K562 (cell line): ENCODE results near the gene DCAF12. TPM values are rescaled to one million over a fixed set of nuclear protein-coding genes. Genes with fewer than 3 reads are reported as not detected.

ENCODE experiments used
- ARID3A ChIP-seq: IDR thresholded peaks from 2 replicates; pipeline ENCODE4 v1.6.1; 2012; ENCODE audit warnings: low read depth, low read length, improper control_type of control experiment, borderline replicate concordance
- DACH1 ChIP-seq: fragments of 450-650 bp; IDR thresholded peaks from 2 replicates; pipeline ENCODE4 v1.6.1; 2018; ENCODE audit not compliant: partially characterized antibody
- FOXJ2 ChIP-seq: fragments of 200-800 bp; sonication (Bioruptor generic); IDR thresholded peaks from 2 replicates; pipeline ENCODE4 v1.6.1; 2016; ENCODE audit warnings: missing genetic modification characterization, missing compliant biosample characterization
- FOXJ3 ChIP-seq: sonication (generic); formaldehyde crosslinking; IDR thresholded peaks from 2 replicates; pipeline ENCODE4 v1.4.0; 2020; ENCODE audit warnings: mild to moderate bottlenecking, missing genetic modification reagents
- KDM5B ChIP-seq: fragments of 200-600 bp; sonication (generic); IDR thresholded peaks from 2 replicates; pipeline ENCODE4 v1.6.1; 2012; ENCODE audit warnings: low read depth, mild to moderate bottlenecking, moderate library complexity, low read length, control low read depth, inconsistent platforms; ENCODE audit not compliant: insufficient replicate concordance
- MXI1 ChIP-seq: IDR thresholded peaks from 2 replicates; pipeline ENCODE4 v1.6.1; 2011; ENCODE audit warnings: low read depth, mild to moderate bottlenecking, improper control_type of control experiment, low read length
- SOX6 ChIP-seq: fragments of 450-650 bp; IDR thresholded peaks from 2 replicates; pipeline ENCODE4 v1.6.1; 2014; ENCODE audit warnings: mild to moderate bottlenecking
- SREBF2 ChIP-seq: sonication (generic); formaldehyde crosslinking; IDR thresholded peaks from 2 replicates; pipeline ENCODE4 v1.4.0; 2020; ENCODE audit warnings: mild to moderate bottlenecking, missing genetic modification reagents
- SRF ChIP-seq, 2 experiments: fragments of 250-450, 450-650 bp in 1 of 2; sonication (Bioruptor Pico) in 1 of 2; sonication (generic) in 1 of 2; formaldehyde crosslinking; IDR thresholded peaks; 2 replicates each; pipeline versions ENCODE4 v1.5.0 to v1.5.1; 2020 to 2022; ENCODE audit warnings: mild to moderate bottlenecking in 1 of 2, missing genetic modification reagents in 1 of 2
- SRSF3 ChIP-seq: fragments of 200-400 bp; formaldehyde crosslinking; IDR thresholded peaks from 2 replicates; pipeline ENCODE4 v1.6.1; 2016; ENCODE audit warnings: mild to moderate bottlenecking, low read length, moderate library complexity; ENCODE audit not compliant: insufficient read depth
- TAF1 ChIP-seq: IDR thresholded peaks from 2 replicates; pipeline ENCODE4 v1.6.1; 2011; ENCODE audit warnings: mild to moderate bottlenecking, low read length, moderate library complexity; ENCODE audit not compliant: insufficient read depth, control insufficient read depth, severe bottlenecking; ENCODE audit errors: extremely low read depth
- TCFL5 ChIP-seq: fragments of 250-450 bp; sonication (Bioruptor Pico); conservative IDR thresholded peaks from 2 replicates; pipeline ENCODE4 v1.6.1; 2021; ENCODE audit warnings: mild to moderate bottlenecking, moderate library complexity, matching md5 sums
- TEAD1 ChIP-seq, 2 experiments: fragments of 450-650 bp in 1 of 2; sonication (generic) in 1 of 2; formaldehyde crosslinking; IDR thresholded peaks; 2 replicates each; pipeline versions ENCODE4 v1.4.0 to v1.8.0; 2020 to 2022; ENCODE audit warnings: mild to moderate bottlenecking in 2 of 2, missing genetic modification reagents in 1 of 2
- VEZF1 ChIP-seq: fragments of 200-800 bp; sonication (Bioruptor generic); IDR thresholded peaks from 2 replicates; pipeline ENCODE4 v1.6.1; 2017; ENCODE audit warnings: missing genetic modification characterization, missing compliant biosample characterization
- ZBTB11 ChIP-seq, 3 experiments: fragments of 200-800 bp in 1 of 3; fragments of 250-450 bp in 1 of 3; fragments of 450-650 bp in 1 of 3; sonication (Bioruptor Pico) in 1 of 3; sonication (Bioruptor generic) in 1 of 3; formaldehyde crosslinking in 1 of 3; IDR thresholded peaks; 2 replicates each; pipeline versions ENCODE4 v1.6.1 to v1.8.0; 2016 to 2022; ENCODE audit warnings: mild to moderate bottlenecking in 2 of 3, missing genetic modification characterization in 2 of 3, missing compliant biosample characterization in 1 of 3, moderate library complexity in 1 of 3
- ZBTB5 ChIP-seq: fragments of 450-650 bp; IDR thresholded peaks from 2 replicates; pipeline ENCODE4 v1.6.1; 2017; ENCODE audit warnings: antibody characterized with exemption
- ZFP36 ChIP-seq: fragments of 150-350 bp; IDR thresholded peaks from 2 replicates; pipeline ENCODE4 v1.6.1; 2018; ENCODE audit warnings: low read length, low read depth; ENCODE audit not compliant: partially characterized antibody
- ZNF76 ChIP-seq: fragments of 250-450 bp; sonication (Bioruptor Pico); IDR thresholded peaks from 2 replicates; pipeline ENCODE4 v1.4.0; 2020; ENCODE audit warnings: mild to moderate bottlenecking, moderate library complexity, borderline replicate concordance
- ZNF764 ChIP-seq: fragments of 250-450 bp; sonication (Bioruptor Pico); IDR thresholded peaks from 2 replicates; pipeline ENCODE4 v1.4.0; 2020; ENCODE audit warnings: low read depth, mild to moderate bottlenecking, moderate library complexity
- polyA plus RNA-seq, 8 experiments: library from polyadenylated mRNA; depleted of rRNA in 4 of 8; stranded (reverse) in 5 of 8; unstranded in 3 of 8; fragments of >200 nt; fragmentation: Nextera tagmentation in 2 of 8; fragmentation: Illumina TruSeq in 1 of 8; extraction: Ambion mirVana in 2 of 8; extraction: Trizol in 1 of 8; gene quantifications; 2 replicates each; pipeline versions ENCODE4 v1.2.1 to v1.2.3, GENCODE V29; 2011 to 2014; ENCODE audit warnings: inconsistent platforms in 1 of 8, missing spikeins in 1 of 8
- total RNA-seq, 7 experiments: library from RNA; depleted of rRNA in 6 of 7; stranded (reverse); fragments of >200 nt in 6 of 7; fragmentation: Illumina TruSeq in 2 of 7; extraction: Trizol in 2 of 7; gene quantifications; 2 replicates each; pipeline versions ENCODE4 v1.2.1 to v1.2.3, GENCODE V29; 2011 to 2021; ENCODE audit warnings: low replicate concordance in 1 of 7

Gene DCAF12
- total and polyA plus RNA-seq, 9 of the 15 experiments (the other 6 are each of a cell fraction or from before 2014, with no cell fraction given) = 10.9 to 59.6 (median 30.8) TPM

GRCh38 chr9:34158362-34158869 is 31.9 kb upstream of the DCAF12 start (continued):
- TF ChIP-seq SRF (CRISPR knock-in tag; IDR thresholded peaks at IDR 0.05) (peak in 1 of 2 experiments; percentile 89; a peak in 2 of 4 replicates), VEZF1 (CRISPR knock-in tag) (peak; percentile 79), FOXJ2 (peak; percentile 75), ZFP36 (peak; percentile 44), KDM5B (no peak), ZNF76 (CRISPR knock-in tag) (no peak), SREBF2 (CRISPR knock-in tag) (no peak), DACH1 (peak; percentile 55), MXI1 (no peak), SRSF3 (no peak), TEAD1 (CRISPR knock-in tag; IDR thresholded peaks at IDR 0.05) (peak; percentile 41 to 81; a peak in 2 of 4 replicates), SOX6 (peak; percentile 48), FOXJ3 (no peak), ZBTB11 (CRISPR knock-in tag; IDR thresholded peaks at IDR 0.05) (peak in 1 of 3 experiments; percentile 50; a peak in 1 of 6 replicates), TCFL5 (CRISPR knock-in tag) (no peak), ZBTB5 (no peak), TAF1 (no peak), ZNF764 (no peak), ARID3A (no peak)
